HG02970 (cell line): Measurements from ENCODE around the gene EHBP1.
A peak's percentile ranks its signal among the peaks of the same experiment; 100 is the strongest.

Experiments used
- ATAC-seq: cut with Tn5 transposase; IDR thresholded peaks from one replicate; pipeline ENCODE4 v1.9.1; 2021; ENCODE audit warnings: mild to moderate bottlenecking, moderate library complexity, moderate number of reproducible peaks; ENCODE audit not compliant: unreplicated experiment, low FRiP score

Gene EHBP1

DNA sequence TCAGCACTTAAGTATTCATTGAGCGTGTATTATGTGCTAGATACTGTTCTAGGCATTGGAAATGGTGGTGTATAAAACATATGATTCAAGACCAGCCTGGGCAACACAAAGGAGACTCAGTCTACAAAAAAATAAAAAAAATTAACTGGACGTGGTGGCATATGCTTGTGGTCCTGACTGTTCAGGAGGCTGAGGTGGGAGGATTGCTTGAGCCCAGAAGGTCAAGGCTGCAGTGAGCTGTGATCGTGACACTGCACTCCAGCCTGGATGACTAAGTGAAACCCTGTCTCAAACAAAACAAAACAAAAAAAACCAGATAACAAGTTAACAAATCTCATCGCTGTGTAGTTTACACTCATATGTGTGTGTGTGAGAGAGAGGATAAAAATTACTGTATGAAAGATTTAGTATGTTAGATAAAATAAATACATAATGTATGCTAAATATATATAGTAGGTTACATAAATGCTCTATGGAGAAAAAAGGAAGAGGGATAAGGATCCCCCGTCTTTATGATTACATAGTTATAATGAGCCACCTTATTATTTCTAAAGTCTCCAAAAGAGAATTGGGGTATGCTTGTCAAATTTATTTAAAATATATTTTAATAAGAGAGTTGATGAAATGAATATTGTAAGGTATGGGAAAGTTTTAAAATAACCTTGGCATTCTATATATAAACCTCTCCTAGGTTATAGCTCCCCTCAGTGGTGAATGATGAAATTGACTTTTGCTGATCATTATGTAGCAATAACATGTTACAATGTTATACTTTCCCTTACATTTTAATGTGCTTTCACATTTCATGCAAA is 69.2 kb downstream of the EHBP1 start:
- no peak for ATAC-seq

DNA sequence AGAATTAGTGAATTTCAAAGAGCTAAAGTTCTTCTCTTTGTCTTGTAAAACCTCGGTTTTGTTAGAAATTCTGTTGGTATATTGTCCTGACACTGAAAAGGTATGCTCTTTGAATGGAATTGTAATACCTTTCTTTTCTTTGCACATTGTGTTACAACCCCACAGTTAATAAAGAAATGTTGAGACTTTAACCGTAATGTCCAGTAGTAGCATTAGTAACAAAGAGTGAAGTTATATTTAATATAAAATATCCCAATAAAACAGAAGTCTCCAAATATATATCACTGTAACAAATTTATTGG is 69.8 kb downstream of the EHBP1 start:
- ATAC-seq = no peak

DNA sequence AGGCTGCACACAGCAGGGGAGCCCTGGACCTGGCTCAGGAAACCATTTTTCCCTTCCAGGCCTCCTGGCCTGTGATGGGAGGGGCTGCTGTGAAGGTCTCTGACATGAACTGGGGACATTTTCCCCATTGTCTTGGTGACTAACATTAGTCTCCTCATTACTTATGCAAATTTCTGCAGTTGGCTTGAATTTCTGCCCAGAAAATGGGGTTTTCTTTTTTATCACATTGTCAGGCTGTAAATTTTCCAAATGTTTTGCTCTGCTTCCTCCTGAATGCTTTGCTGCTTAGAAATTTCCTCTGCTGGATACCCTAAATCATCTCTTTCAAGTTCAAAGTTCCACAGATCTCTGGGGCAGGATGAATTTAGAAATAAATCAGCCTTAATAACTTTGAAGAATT is 78.2 kb downstream of the EHBP1 start:
- no peak for ATAC-seq

DNA sequence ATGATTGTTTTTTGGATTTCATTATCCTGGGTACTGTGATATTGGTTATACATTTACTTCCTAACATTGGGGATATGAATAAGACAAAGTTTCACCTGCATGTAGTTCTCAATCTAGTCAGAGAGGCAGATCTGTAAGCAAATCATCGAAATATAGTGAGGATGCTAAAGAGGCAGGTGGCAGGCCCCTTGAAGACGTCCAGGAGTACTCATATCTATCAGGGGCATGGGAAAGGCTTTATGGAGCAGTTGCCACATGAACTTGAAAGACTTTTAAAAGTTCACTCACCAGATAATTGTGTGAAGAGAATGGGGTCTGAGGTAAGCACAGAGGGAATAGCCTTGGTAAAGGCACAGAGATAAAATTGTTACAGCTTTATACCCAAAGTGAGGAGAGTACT is 78.8 kb downstream of the EHBP1 start:
- ATAC-seq = no peak

DNA sequence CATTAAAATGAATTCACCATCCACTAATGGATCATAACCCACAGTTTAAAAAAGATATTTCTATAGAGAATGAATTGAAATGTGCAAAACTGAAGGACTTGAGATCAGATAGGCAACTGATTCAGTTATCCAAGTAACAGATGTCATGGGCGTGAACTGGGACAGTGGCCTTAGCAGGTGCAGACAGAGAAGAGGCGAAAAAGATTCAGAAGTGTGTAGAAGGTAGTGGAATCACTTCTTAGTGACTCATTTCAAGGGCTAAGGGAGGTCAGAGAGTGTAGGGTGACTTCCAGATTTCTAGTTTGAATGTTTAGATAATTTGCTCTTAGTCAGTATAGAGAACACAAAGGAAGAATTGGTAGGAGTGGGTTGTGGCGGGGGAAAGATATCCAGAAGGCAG is 79.7 kb downstream of the EHBP1 start:
- ATAC-seq = no peak

DNA sequence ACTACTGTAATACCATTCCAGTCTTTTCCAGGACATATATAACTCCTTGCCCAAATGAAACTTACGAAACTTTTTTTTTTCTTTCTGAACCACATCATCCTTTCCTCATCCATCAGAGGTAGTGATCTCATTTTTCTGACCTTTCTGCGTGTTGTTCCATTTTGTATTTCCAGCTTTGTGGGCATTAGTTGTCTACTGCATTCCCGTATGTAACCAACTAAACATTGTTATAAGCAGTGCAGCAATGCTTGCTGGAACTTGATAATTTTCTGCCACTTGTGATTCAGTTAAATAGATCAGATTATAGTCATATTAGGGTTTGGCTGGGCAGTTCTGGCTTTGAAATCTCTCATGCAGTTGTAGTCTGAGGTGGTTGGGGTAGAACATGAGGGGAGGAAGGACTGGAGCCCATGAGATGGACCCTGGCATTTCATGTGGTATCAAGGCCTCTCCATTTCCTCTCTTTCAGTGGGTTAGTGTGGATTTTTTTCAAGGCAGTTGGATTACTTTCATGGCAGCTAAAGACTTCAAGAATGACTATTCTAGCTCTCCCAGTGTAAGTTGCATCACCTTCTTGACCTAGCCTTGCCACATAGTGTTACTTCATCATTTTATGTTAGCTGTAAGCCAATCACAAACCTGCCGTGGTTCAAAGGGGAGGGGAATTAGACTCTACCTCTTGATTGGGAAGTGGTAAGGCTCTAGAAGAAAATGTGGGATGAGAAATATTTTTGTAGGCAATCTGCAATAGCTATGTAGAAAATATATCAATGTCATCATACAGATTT is 80.5 kb downstream of the EHBP1 start:
- ATAC-seq = no peak

DNA sequence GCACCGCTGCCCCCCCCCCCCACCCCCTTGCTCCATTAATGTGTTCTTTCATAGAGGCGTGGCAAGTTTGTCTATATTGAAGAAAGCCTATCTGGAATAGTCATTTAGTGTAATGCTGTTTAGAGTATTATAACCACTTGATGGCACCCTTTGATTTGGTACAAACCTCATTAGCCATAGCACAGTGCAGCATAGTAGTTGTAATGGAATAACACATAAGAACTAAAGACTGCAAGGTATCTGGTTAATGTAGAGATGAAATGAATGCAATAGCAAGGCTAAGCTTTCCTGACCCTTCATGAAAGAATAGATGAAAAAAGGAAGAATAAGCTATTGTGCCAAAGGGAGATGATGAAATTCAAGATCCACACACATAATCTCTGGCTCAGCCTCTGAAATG is 81.9 kb downstream of the EHBP1 start:
- no peak for ATAC-seq

DNA sequence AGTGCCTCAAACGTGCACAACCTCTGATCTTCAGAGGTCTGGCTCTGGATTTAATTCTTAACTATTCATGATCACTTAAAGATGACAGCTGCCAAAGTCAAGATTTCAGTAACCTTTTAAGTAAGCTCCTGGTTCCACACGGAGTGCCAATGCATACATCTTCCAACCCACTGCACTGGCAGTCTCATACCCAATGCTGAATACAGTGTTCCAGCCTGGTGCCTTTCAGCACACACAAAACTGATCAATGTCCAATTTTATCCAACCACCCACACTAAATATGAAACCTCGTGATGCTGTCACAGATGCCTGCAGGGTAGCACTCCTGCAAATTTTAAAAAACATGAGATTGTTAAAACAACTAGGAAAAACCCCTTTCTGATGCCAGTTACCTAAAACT is 84.0 kb downstream of the EHBP1 start:
- no peak for ATAC-seq

DNA sequence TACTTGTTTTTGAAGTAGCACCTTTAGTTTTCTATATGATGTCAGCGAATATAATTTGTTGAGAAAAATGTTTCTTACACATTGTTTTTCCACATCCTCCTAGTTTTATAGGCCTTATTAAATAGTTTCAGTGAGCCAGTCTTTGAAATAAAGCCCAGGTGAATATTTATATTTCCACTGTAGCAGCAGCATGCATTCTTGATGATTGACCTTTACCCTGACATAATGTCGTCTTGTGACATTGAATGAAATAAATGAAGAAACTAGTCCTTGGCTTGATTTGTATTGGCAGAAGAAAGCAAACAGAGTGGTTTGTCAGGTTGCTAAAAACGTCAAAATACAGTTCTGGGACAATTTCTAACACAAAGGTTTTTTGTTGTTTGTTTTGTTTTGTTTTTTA is 84.4 kb downstream of the EHBP1 start:
- no peak for ATAC-seq

DNA sequence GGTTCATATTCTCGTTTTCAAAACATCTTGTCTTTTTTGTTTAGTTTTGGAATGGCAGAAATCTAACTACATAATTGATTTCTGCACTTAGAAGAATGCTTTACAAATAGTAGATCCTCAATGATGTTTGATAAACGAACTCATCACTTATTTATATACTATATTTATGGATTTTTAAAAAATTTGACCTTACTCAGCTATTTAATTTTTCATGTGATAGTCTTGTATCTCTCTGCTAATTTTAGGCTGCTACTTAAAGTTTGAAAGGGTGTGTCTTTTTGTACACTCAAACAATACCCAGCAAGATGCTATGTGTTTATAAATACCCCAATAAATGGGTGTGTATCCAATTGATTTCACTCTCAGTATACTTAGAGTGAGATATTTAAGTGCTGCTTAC is 86.9 kb downstream of the EHBP1 start:
- no peak for ATAC-seq

DNA sequence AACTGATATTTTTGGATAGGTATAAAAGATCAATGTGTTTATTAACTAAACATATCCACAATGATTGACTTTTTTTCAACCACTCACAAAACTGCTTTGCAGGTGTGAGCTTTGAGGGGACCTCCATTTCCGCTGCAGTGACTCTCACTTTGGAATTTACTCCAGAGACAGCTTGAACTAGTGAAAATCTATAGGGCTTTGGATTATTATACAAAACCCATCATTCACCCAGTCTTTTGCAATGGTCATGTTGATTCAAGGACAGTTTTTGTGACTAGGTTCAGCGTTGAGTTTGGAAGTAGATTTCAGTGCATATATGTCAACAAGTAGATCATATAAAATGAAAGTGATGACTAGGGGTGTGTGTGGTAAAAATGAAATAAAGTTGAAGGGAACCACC is 87.7 kb downstream of the EHBP1 start:
- ATAC-seq = no peak

DNA sequence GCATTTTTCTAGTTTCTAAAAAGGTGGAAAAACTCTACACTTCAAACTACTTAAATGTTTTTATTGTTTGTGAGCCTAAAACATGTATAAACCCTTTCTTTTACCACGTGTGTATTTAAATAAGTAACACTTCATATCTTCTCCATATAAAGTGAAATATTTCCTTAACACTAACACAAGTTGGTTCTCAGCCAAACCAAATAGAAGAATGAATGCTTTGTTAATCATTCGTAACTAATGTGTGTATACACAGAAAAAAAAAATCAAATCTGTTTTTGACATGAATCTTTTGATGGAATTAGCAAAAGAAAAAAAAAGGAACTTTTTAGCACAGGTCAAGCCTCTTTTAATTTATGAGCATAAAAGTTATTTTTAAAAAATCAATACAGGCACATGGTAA is 89.3 kb downstream of the EHBP1 start:
- ATAC-seq = no peak

DNA sequence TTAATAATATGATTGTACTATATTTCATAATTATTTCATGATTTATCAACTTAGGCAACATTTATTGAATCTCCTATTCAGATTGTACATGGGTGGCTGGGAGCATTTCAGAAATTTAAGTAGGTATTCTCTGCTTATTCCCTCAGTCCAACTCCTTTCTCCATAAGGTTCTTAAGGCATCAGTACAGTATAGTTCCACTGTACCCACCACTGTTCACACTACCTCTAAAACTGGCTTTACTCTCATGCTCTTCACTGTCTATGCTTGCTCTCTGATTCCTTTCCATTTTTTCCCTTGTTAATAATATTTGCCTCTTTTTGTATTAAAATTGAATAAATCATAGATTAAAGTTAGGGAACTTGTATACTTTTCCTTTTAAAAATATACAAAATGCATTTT is 89.8 kb downstream of the EHBP1 start:
- ATAC-seq = no peak

DNA sequence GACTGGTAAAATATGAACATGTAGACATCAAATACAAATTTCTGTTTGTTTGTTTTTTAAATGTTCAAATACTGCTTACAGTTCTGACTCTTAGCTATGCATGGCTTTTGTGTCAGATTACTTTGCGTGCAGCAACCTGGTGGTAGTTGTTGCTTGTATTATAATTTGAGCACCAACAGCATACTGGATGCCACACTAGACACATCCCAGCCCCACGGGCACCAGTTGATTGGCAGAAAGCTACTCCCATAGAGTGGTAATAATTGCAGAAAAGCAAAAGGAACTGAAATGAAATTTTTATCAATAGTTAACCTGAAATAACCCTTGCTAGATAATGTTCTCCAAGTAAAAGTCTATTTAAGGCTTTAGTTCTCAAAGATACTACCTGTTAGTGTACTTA is 91.6 kb downstream of the EHBP1 start:
- ATAC-seq = no peak

DNA sequence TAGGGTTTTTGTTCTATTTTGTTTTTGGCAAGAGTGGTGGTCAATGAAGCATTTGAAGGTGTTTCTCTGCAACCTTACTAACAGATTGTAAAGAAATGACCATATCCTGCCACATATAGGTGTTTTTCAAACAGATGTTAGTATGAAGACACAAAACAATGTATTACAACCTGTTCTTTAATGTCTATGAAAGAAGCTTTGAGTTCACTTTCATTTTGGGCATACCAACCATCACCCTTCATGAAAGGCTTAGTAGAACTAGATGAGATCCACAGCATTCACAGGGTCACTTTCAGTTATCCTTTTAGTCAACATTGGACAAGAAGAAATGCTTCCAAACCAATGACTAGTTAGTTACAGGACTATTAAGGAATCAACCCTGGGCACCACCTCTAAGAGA is 95.1 kb downstream of the EHBP1 start:
- ATAC-seq = peak; percentile 43

DNA sequence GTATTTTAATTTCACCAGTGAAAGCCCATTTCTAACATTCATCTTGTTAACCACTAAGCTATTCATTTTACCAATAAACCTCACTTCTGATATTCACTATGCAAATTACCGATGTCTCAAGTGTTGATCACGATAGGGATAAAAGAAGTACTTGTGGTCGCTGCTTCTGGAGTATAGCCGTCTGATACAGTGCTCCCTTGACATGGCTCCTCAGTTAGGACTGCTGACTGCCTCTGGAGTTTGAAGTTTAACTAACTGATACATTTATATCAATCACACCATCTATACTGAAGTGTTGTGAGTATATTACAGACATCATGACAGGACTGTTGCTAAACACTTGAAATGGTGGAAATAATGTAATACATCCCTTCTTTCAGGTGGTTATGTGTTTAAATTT is 95.6 kb downstream of the EHBP1 start:
- ATAC-seq = no peak

DNA sequence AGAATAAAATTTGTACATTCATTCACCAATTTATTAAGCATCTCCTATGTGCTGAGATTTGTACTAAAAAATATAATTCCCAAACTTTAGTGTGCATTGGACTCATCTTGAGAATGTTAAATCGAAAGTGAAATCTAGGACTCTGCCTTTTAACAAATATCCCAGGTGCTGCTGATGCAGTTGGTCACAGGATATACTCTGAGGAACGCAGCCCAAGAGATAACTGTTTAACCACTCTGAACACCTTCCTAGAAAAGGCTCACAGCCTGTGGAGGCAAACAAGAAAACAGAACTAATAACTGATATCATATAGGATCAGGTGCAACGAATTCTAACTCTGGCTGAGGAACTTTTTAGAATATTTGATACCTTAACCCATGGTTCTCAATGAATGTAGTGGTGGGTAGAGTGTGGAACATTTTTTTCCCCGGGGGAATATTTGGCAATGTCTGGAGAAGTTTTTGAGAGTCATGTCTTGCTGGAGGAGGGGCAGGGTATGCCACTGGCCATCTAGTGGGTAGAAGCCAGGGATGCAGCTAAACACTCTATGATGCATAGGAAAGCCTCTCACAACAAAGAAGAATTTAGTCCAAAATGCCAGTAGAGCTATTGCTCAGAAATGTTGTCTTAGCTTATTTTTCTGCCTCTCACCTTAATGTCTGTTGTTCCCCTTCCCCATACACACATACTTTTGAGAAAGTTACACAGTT is 96.5 kb downstream of the EHBP1 start:
- ATAC-seq = no peak

DNA sequence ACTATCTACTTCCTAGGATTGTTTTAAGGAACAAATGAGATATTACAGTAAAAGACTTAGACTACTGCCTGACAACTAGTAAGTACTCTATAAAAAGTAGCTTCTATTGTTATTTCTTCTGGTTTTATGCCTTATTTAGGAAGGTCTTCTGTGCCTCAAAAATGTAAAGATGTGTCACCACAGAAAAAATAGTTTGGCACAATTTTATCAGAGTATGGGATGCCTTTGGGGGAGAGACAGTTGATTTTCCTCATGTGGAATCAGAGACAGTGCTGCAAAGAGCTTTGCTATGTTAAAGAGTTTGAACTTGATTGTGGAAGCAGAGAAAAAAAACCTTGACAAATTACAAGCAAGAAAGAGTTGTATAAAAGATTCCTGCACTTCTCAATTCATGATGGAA is 98.4 kb downstream of the EHBP1 start:
- no peak for ATAC-seq

DNA sequence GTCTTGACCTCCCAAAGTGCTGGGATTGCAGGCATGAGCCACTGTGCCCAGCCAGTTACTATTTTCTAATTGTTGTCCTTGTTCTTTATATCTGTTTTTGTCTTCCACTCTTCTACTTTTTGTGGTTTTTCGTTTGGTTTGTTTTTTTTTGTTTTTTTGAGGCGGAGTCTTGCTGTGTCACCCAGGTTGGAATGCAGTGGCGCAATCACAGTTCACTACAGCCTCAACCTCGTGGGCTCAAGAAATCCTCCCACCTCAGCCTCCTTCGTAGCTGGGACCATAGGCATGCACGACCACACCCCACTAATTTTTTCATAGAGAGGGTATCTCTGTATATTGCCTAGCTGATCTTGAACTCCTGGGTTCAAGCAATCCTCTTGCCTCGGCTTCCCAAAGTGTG is 100.7 kb downstream of the EHBP1 start:
- no peak for ATAC-seq

DNA sequence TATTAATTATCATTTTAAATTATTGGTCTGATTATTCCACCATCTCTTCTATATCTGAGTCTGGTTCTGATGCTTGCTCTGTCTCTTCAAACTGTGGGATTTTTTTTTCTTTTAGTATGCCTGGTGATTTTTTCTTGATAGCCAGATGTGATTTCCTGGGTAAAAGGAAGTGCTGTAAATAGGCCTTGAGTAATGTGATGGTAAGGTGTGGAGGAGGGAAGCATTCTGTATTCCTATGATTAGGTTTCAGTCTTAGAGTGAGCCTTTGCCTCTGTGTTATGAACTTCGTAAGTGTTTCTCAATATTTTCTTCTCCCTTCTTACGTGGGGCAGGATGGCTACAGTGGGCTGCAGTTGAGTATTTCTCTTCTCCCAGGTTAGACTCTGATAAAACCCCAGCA is 103.0 kb downstream of the EHBP1 start:
- no peak for ATAC-seq

DNA sequence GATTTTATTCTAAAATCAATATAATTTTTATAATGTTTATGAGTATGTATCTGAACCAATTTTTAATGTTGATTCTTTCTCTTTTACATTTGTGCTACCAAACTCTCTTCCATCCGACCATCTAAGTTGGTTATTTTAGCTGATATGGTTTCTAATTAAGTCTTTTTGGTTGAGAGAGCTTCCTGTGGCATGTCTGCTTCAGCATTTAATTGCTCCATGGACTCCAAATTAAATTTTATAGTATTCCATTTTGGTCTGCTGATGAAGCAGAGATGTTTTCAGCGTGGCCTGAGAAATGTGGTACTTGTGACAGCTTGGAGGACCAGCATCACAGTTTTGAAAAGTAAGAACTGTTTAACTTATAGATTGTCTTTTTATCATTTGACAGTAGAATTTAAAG is 105.6 kb downstream of the EHBP1 start:
- ATAC-seq = no peak

DNA sequence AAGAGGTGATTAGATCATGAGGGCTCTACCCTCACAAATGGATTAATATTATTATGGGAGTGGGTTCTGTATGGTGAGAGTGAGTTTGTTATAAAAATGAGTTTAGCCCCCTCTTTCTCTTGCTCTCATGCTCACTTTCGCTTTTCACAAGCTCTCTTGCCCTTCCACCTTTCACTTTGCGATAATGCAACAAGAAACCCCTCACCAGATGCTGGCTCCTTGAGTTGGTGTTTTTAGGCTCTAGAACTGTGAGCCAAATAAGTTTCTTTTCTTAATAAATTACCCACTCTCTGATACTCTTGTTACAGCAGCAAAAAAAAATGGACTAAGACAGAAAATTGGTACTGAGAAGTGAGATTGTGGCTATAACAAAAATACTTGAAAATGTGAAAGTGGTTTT is 106.5 kb downstream of the EHBP1 start:
- ATAC-seq = no peak
